ENCODE measurements around the gene RAB31. TPM values are rescaled to one million over a fixed set of nuclear protein-coding genes. Genes with fewer than 3 reads are reported as not detected.

Gene RAB31
- total RNA-seq, 4 donors from 2014 or later, result 12.2 to 22.0 (median 15.6) TPM

DNA sequence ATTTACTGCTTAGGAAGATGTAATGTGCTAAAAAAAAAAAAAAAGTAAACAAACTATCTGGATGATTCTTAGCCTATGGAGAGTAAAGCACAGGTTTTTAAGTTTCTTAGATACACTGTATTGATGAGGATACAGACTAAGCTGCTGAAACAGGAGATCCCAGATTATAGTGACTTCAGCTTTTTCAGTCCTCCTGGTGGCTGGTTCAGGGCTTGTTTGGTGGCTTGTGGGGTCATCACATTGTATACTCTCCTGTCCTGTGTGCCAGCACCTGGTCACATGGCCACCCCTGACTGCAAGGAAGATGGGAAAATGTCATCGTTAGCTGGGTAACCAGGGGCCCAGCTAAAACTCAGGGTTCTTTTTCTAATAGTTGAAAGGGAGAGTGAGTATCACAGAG is 31.4 kb downstream of the RAB31 start:
- TF ChIP-seq, protein P1, sequence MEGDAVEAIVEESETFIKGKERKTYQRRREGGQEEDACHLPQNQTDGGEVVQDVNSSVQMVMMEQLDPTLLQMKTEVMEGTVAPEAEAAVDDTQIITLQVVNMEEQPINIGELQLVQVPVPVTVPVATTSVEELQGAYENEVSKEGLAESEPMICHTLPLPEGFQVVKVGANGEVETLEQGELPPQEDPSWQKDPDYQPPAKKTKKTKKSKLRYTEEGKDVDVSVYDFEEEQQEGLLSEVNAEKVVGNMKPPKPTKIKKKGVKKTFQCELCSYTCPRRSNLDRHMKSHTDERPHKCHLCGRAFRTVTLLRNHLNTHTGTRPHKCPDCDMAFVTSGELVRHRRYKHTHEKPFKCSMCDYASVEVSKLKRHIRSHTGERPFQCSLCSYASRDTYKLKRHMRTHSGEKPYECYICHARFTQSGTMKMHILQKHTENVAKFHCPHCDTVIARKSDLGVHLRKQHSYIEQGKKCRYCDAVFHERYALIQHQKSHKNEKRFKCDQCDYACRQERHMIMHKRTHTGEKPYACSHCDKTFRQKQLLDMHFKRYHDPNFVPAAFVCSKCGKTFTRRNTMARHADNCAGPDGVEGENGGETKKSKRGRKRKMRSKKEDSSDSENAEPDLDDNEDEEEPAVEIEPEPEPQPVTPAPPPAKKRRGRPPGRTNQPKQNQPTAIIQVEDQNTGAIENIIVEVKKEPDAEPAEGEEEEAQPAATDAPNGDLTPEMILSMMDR (IDR thresholded peaks at IDR 0.05), result no peak
- intact Hi-C loops (cut with DNase I; ENCODE audit: low total_unique reads), result no loop called here
- WGBS, 2 donors, result 86 to 95% methylated on average over 1 of the region's 1 CpG
- DNase-seq (ENCODE audit: low spot score in 2 of 2), result no peak
- H3K4me3 ChIP-seq (ENCODE audit: low read depth, poor library complexity, severe bottlenecking), result no peak overlapping the region

DNA sequence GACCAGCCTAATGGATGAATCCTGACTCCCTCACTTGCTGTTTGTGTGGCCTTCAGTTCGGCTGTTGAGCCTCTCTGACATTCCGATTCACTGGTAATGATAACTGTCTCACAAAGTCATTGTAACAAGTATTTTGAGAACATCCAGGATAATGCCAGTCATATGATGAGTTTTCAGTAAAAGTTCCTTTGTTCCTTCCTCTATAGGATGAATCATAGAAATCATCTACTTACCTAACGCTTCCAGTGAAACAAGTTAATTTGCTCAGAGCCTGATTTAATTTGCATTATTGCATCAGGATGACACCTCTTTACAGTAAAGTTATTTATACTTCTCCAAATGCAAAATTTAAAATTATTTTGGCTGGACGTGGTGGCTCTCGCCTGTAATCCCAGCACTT is 32.0 kb downstream of the RAB31 start:
- no peak for DNase-seq (ENCODE audit: low spot score in 2 of 2)
- intact Hi-C loops (cut with DNase I; ENCODE audit: low total_unique reads), result no loop called here
- WGBS, 2 donors, result 75 to 83% methylated on average over 5 of the region's 5 CpGs
- no peak for TF ChIP-seq POLR2A (IDR thresholded peaks at IDR 0.05)
- TF ChIP-seq, protein P1 (IDR thresholded peaks at IDR 0.05), result no peak
- no peak overlapping the region for H3K4me3 ChIP-seq (ENCODE audit: low read depth, poor library complexity, severe bottlenecking)

DNA sequence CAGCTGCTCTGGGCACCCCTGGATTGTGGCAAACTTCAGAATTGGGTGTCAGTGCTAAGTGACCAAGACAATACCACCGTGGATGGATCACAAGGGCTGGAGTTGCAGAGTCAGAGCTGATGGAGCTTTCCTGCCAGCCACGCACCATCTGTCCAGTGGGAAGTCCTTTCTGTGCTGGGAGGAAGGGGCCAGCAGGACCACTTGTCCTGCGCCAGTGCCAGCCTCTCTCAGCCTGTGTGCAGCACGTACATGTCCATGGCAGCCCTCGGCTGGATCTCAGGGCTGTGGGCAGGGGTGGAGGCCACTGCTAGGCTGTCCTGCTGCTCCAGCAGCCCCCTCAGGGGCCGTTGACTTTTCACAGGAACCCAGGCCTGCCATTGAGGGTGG is 33.3 kb downstream of the RAB31 start:
- H3K4me3 ChIP-seq (ENCODE audit: low read depth, poor library complexity, severe bottlenecking), result no peak overlapping the region
- WGBS, 2 donors, result 78 to 84% methylated on average over 3 to 6 of the region's 6 CpGs
- intact Hi-C loops (cut with DNase I; ENCODE audit: low total_unique reads), result no loop called here
- TF ChIP-seq POLR2A (IDR thresholded peaks at IDR 0.05), result no peak
- TF ChIP-seq, protein P1 (IDR thresholded peaks at IDR 0.05), result no peak
- DNase-seq (ENCODE audit: low spot score in 2 of 2), result no peak

DNA sequence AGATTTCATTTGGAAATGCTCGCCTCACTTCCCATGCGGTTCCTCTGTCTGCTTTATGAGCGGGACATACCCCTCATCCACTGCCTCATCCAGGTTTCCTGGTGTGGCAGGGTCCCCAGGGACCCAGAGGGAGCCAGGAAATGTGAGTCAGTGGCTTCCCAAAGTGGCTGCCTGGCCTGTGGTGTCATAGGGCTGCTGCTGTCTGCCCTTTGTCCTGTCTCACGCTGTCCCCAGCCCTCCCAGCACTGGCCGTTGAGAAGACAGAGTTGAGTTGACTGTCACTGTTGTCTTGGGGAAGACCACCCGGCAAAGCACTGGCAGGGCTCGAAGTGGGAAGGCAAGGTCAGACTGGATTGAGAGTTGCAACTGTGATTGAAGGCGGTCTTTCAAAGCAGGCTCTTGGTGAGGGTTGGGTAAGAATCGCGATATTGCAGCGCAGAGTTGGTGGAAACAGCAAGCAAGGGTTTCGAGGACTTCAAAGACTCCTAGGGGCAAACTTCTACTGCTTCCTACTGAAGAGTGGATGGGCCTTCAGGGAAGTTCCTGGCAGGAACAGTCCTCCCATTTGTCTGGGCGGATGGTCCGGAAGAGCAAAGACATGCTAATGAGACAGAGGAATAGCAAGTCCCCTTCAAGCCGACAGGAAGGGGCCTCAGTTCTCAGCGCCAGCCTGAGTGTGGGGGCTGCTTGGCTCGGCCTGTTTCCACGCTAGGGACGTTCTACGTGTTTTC is 33.9 kb downstream of the RAB31 start:
- WGBS, 2 donors, result 73 to 77% methylated on average over 20 of the region's 20 CpGs
- no peak overlapping the region for H3K4me3 ChIP-seq (ENCODE audit: low read depth, poor library complexity, severe bottlenecking)
- TF ChIP-seq POLR2A (IDR thresholded peaks at IDR 0.05), result no peak
- TF ChIP-seq, protein P1 (IDR thresholded peaks at IDR 0.05), result no peak
- DNase-seq (ENCODE audit: low spot score in 2 of 2), result no peak
- intact Hi-C loops (cut with DNase I; ENCODE audit: low total_unique reads), result no loop called here

DNA sequence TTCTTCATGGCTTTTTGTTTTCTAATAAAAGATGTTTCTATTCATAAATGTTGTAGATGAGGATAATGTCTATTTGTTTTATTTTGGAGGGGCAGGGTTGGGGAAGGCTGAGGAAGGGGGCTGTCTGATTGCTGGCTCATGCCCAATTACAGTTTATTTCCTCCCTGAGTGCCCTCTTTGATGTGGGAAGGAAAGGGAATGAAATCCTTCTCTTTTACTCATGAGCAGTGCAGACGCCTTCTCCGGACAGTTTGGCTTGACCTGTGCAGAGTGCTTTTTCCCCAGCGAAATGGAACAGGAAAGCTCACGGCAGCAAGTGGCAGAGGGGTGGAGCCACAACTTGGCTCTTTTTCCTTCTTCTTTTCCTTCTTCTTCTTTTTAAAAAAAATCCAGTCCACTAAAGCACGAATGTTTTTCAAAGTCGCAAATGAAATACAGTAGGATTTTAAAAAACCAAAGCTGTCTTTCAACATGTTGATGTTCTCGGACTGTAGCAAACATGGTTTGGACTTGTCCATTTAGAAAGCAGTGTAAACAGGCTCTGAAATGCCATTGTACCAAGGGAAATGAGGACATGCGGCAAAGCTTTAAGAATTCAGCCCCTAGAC is 34.5 kb downstream of the RAB31 start:
- WGBS, 2 donors, result 30 to 36% methylated on average over 8 of the region's 8 CpGs
- intact Hi-C loops (cut with DNase I; ENCODE audit: low total_unique reads), result no loop called here
- no peak overlapping the region for H3K4me3 ChIP-seq (ENCODE audit: low read depth, poor library complexity, severe bottlenecking)
- DNase-seq (ENCODE audit: low spot score in 2 of 2), result no peak
- TF ChIP-seq POLR2A (IDR thresholded peaks at IDR 0.05), result no peak
- TF ChIP-seq, protein P1 (IDR thresholded peaks at IDR 0.05), result no peak

Data from lower leg skin (tissue), 4 donors.